ENCODE results near the gene SOCS3. TPM values are rescaled to one million over a fixed set of nuclear protein-coding genes. Genes with fewer than 3 reads are reported as not detected.
A peak's percentile ranks its signal among the peaks of the same experiment; 100 is the strongest.

The SOCS3 gene
- total RNA-seq, 6 donors from 2014 or later = 67.1 to 173 (median 114) TPM

- WGBS, 2 donors = 87 to 90% methylated on average over 7 of the region's 7 CpGs
- no peaks in the 10 kb centered on the region for H3K27me3 ChIP-seq
- no peak for TF ChIP-seq POLR2AphosphoS5 (IDR thresholded peaks at IDR 0.05)
- no peak for TF ChIP-seq POLR2A (IDR thresholded peaks at IDR 0.05)
- TF ChIP-seq EP300 (IDR thresholded peaks at IDR 0.05) = no peak
- no peak for TF ChIP-seq CTCF (IDR thresholded peaks at IDR 0.05)
- H3K9me3 ChIP-seq = no peaks in the 10 kb centered on the region
- DNase-seq (no peak), ATAC-seq (ENCODE audit: low FRiP score in 2 of 2) (no peak)
- H3K4me1 ChIP-seq = peaks cover 36 to 50% (median 47%) of the 10 kb centered on the region in 4 donors
- no peak overlapping the region for H3K27ac ChIP-seq
- H3K4me3 ChIP-seq = no peak overlapping the region
- peaks cover 0 to 17% (median 13%) of the 10 kb centered on the region in 4 donors for H3K36me3 ChIP-seq
Observed at GRCh38 chr17:78362671-78363070, 2.8 kb upstream of the SOCS3 start.

- no peaks in the 10 kb centered on the region for H3K27me3 ChIP-seq
- peaks cover 0 to 21% (median 18%) of the 10 kb centered on the region in 4 donors for H3K36me3 ChIP-seq
- no peak overlapping the region for H3K4me3 ChIP-seq
- DNase-seq (no peak), ATAC-seq (ENCODE audit: low FRiP score in 2 of 2) (no peak)
- WGBS, 2 donors = 96 to 98% methylated on average over 5 of the region's 5 CpGs
- TF ChIP-seq POLR2A (IDR thresholded peaks at IDR 0.05) (no peak), EP300 (IDR thresholded peaks at IDR 0.05) (no peak), CTCF (IDR thresholded peaks at IDR 0.05) (no peak), POLR2AphosphoS5 (IDR thresholded peaks at IDR 0.05) (no peak)
- no peaks in the 10 kb centered on the region for H3K9me3 ChIP-seq
- H3K27ac ChIP-seq = no peak overlapping the region
- peaks cover 40 to 54% (median 51%) of the 10 kb centered on the region in 4 donors for H3K4me1 ChIP-seq
Observed at GRCh38 chr17:78362232-78362631, 2.4 kb upstream of the SOCS3 start.

GRCh38 chr17:78361225-78361701 lies 1.4 kb upstream of the SOCS3 start:
- 62 to 67% methylated on average over 10 to 12 of the region's 12 CpGs for WGBS, 2 donors
- peak overlapping the region in 1 of 4 donors; percentile 99 for H3K4me3 ChIP-seq
- DNase-seq (no peak), ATAC-seq (ENCODE audit: low FRiP score in 2 of 2) (no peak)
- TF ChIP-seq POLR2AphosphoS5 (IDR thresholded peaks at IDR 0.05) (no peak), EP300 (IDR thresholded peaks at IDR 0.05) (no peak), CTCF (IDR thresholded peaks at IDR 0.05) (no peak), POLR2A (IDR thresholded peaks at IDR 0.05) (no peak)
- H3K27ac ChIP-seq = peak overlapping the region; percentile 98 to 100 (median 98)
- H3K27me3 ChIP-seq = no peaks in the 10 kb centered on the region
- no peaks in the 10 kb centered on the region for H3K9me3 ChIP-seq
- peaks cover 44 to 58% (median 52%) of the 10 kb centered on the region in 4 donors for H3K4me1 ChIP-seq
- peaks cover 0 to 31% (median 22%) of the 10 kb centered on the region in 4 donors for H3K36me3 ChIP-seq

- H3K4me3 ChIP-seq = peak overlapping the region; percentile 22 to 99 (median 86)
- H3K4me1 ChIP-seq = peaks cover 44 to 58% (median 52%) of the 10 kb centered on the region in 4 donors
- H3K36me3 ChIP-seq = peaks cover 0 to 38% (median 24%) of the 10 kb centered on the region in 4 donors
- TF ChIP-seq POLR2A (IDR thresholded peaks at IDR 0.05) = peak in 1 of 4 donors; percentile 15
- TF ChIP-seq CTCF (IDR thresholded peaks at IDR 0.05) = peak; percentile 93 to 99 (median 98)
- TF ChIP-seq EP300 (IDR thresholded peaks at IDR 0.05) = no peak
- peak; percentile 42 to 62 for TF ChIP-seq POLR2AphosphoS5 (IDR thresholded peaks at IDR 0.05)
- 2 to 6% methylated on average over 15 to 27 of the region's 49 CpGs for WGBS, 2 donors
- DNase-seq (peak; percentile 96 to 100), ATAC-seq (ENCODE audit: low FRiP score in 2 of 2) (peak; percentile 83 to 92)
- H3K27ac ChIP-seq = peak overlapping the region; percentile 98 to 100 (median 98)
- H3K9me3 ChIP-seq = no peaks in the 10 kb centered on the region
- H3K27me3 ChIP-seq = no peaks in the 10 kb centered on the region
Observed at GRCh38 chr17:78360371-78361224, 721 bp upstream of the SOCS3 start.
